Tibial nerve (tissue), 4 donors: ENCODE results near the gene OTUD5. TPM values are rescaled to one million over a fixed set of nuclear protein-coding genes. Genes with fewer than 3 reads are reported as not detected.

Experiments used
- DNase-seq, 2 donors: peaks; one replicate each; pipeline ENCODE4 v3.0.0-alpha.2; 2019; ENCODE audit warnings: low spot score in 2 of 2
- H3K27ac ChIP-seq, 4 donors: fragments of 200-600 bp; sonication (generic) in 3 of 4; one replicate each; pipeline ENCODE4 v1.5.1; 2017 to 2019; ENCODE audit warnings: mild to moderate bottlenecking in 1 of 4
- H3K27me3 ChIP-seq, 2 donors: fragments of 200-600 bp; sonication (generic) in 1 of 2; one replicate each; pipeline versions ENCODE4 v1.5.1 to v1.6.0; 2017 to 2019
- H3K36me3 ChIP-seq, 3 donors: fragments of 200-600 bp; sonication (generic); one replicate each; pipeline ENCODE4 v1.5.1; 2018 to 2019
- H3K4me1 ChIP-seq, 4 donors: fragments of 200-600 bp; sonication (generic) in 3 of 4; one replicate each; pipeline ENCODE4 v1.5.1; 2017 to 2019
- H3K4me3 ChIP-seq, 4 donors: fragments of 200-600 bp; sonication (generic) in 3 of 4; one replicate each; pipeline ENCODE4 v1.5.1; 2017 to 2019; ENCODE audit warnings: mild to moderate bottlenecking in 1 of 4, moderate library complexity in 1 of 4
- H3K9me3 ChIP-seq, 4 donors: fragments of 200-600 bp; sonication (generic) in 3 of 4; one replicate each; pipeline ENCODE4 v1.5.1; 2017 to 2019
- CTCF ChIP-seq, 5 experiments: fragments of 200-600 bp in 3 of 5; fragments of 450-650 bp in 2 of 5; sonication (generic) in 3 of 5; IDR thresholded peaks; one replicate each; pipeline ENCODE4 v1.5.1; 2016 to 2019; ENCODE audit warnings: antibody characterized with exemption in 5 of 5, mild to moderate bottlenecking in 3 of 5, moderate library complexity in 2 of 5
- EP300 ChIP-seq, 2 donors: sonication (generic); formaldehyde crosslinking; IDR thresholded peaks; one replicate each; pipeline ENCODE4 v1.6.1; 2017; ENCODE audit warnings: antibody characterized with exemption in 2 of 2, mild to moderate bottlenecking in 1 of 2
- POLR2A ChIP-seq, 2 donors: fragments of 450-650 bp; IDR thresholded peaks; one replicate each; pipeline ENCODE4 v1.6.1; 2017; ENCODE audit warnings: antibody characterized with exemption in 2 of 2, mild to moderate bottlenecking in 2 of 2, moderate library complexity in 2 of 2
- WGBS, 2 donors: methylation state at CpG; one replicate each; pipeline ENCODE4 v1.1.5; 2018; 5-methylcytosine and 5-hydroxymethylcytosine counted together
- total RNA-seq, 4 donors: library from RNA; depleted of rRNA; stranded (reverse); fragments of >200 nt; gene quantifications; one replicate each; pipeline ENCODE4 v1.1.0, GENCODE V29; 2016

Gene OTUD5
- total RNA-seq, 4 donors from 2014 or later, result 39.8 to 79.2 (median 51.6) TPM

GRCh38 chrX:48999030-48999429, 41.6 kb upstream of the OTUD5 start:
- Histone ChIP-seq H3K9me3 (no peaks in the 10 kb centered on the region), H3K4me1 (peaks cover 0 to 14% (median 2%) of the 10 kb centered on the region in 4 donors), H3K27ac (no peak overlapping the region), H3K4me3 (no peak overlapping the region), H3K27me3 (no peaks in the 10 kb centered on the region), H3K36me3 (peaks cover 0 to 21% (median 0%) of the 10 kb centered on the region in 3 donors)
- TF ChIP-seq CTCF (IDR thresholded peaks at IDR 0.05) (no peak), POLR2A (IDR thresholded peaks at IDR 0.05) (no peak), EP300 (IDR thresholded peaks at IDR 0.05) (no peak)
- 78 to 96% methylated on average over 4 to 5 of the region's 5 CpGs for WGBS, 2 donors
- DNase-seq, result no peak

- 88 to 93% methylated on average over 3 to 4 of the region's 4 CpGs for WGBS, 2 donors
- H3K36me3 ChIP-seq, result peaks cover 0 to 27% (median 0%) of the 10 kb centered on the region in 3 donors
- DNase-seq, result no peak
- peaks cover 0 to 14% (median 2%) of the 10 kb centered on the region in 4 donors for H3K4me1 ChIP-seq
- H3K27ac ChIP-seq, result no peak overlapping the region
- TF ChIP-seq CTCF (IDR thresholded peaks at IDR 0.05) (no peak), EP300 (IDR thresholded peaks at IDR 0.05) (no peak), POLR2A (IDR thresholded peaks at IDR 0.05) (no peak)
- H3K27me3 ChIP-seq, result no peaks in the 10 kb centered on the region
- no peak overlapping the region for H3K4me3 ChIP-seq
- H3K9me3 ChIP-seq, result no peaks in the 10 kb centered on the region
Observed at GRCh38 chrX:48998391-48998790, 41.0 kb upstream of the OTUD5 start.

- no peak for TF ChIP-seq CTCF (IDR thresholded peaks at IDR 0.05)
- no peak for TF ChIP-seq POLR2A (IDR thresholded peaks at IDR 0.05)
- TF ChIP-seq EP300 (IDR thresholded peaks at IDR 0.05), result no peak
- H3K36me3 ChIP-seq, result peaks cover 0 to 33% (median 0%) of the 10 kb centered on the region in 3 donors
Observed at GRCh38 chrX:48997865-48998264, 40.5 kb upstream of the OTUD5 start.

GRCh38 chrX:48997455-48997854, 40.0 kb upstream of the OTUD5 start:
- no peak overlapping the region for H3K4me3 ChIP-seq
- WGBS, 2 donors, result 85 to 98% methylated on average over 3 of the region's 3 CpGs
- DNase-seq, result no peak
- H3K27ac ChIP-seq, result no peak overlapping the region
- H3K4me1 ChIP-seq, result peaks cover 0 to 14% (median 2%) of the 10 kb centered on the region in 4 donors
- H3K9me3 ChIP-seq, result no peaks in the 10 kb centered on the region
- H3K27me3 ChIP-seq, result no peaks in the 10 kb centered on the region
- peaks cover 0 to 37% (median 0%) of the 10 kb centered on the region in 3 donors for H3K36me3 ChIP-seq
- TF ChIP-seq EP300 (IDR thresholded peaks at IDR 0.05) (no peak), POLR2A (IDR thresholded peaks at IDR 0.05) (no peak), CTCF (IDR thresholded peaks at IDR 0.05) (no peak)

More at GRCh38 chrX:48997865-48998264, 40.5 kb upstream of the OTUD5 start:
- Histone ChIP-seq H3K27me3 (no peaks in the 10 kb centered on the region), H3K27ac (no peak overlapping the region), H3K4me1 (peaks cover 0 to 14% (median 2%) of the 10 kb centered on the region in 4 donors), H3K9me3 (no peaks in the 10 kb centered on the region), H3K4me3 (no peak overlapping the region)
- no peak for DNase-seq
- WGBS, 2 donors, result 48 to 71% methylated on average over 1 of the region's 1 CpG

- Histone ChIP-seq H3K27ac (no peak overlapping the region), H3K4me3 (no peak overlapping the region), H3K4me1 (peaks cover 0 to 14% (median 2%) of the 10 kb centered on the region in 4 donors), H3K9me3 (no peaks in the 10 kb centered on the region), H3K36me3 (peaks cover 0 to 42% (median 0%) of the 10 kb centered on the region in 3 donors), H3K27me3 (no peaks in the 10 kb centered on the region)
- WGBS, 2 donors, result 48 to 73% methylated on average over 6 of the region's 6 CpGs
- TF ChIP-seq POLR2A (IDR thresholded peaks at IDR 0.05), result no peak
- no peak for TF ChIP-seq CTCF (IDR thresholded peaks at IDR 0.05)
- TF ChIP-seq EP300 (IDR thresholded peaks at IDR 0.05), result no peak
- DNase-seq, result no peak
Observed at GRCh38 chrX:48996969-48997368, 39.6 kb upstream of the OTUD5 start.
